ENCODE measurements around the gene DELE1. TPM values are rescaled to one million over a fixed set of nuclear protein-coding genes. Genes with fewer than 3 reads are reported as not detected.

The DELE1 gene
- total RNA-seq, 1 donor from 2014 or later: 75.0 TPM

DNA sequence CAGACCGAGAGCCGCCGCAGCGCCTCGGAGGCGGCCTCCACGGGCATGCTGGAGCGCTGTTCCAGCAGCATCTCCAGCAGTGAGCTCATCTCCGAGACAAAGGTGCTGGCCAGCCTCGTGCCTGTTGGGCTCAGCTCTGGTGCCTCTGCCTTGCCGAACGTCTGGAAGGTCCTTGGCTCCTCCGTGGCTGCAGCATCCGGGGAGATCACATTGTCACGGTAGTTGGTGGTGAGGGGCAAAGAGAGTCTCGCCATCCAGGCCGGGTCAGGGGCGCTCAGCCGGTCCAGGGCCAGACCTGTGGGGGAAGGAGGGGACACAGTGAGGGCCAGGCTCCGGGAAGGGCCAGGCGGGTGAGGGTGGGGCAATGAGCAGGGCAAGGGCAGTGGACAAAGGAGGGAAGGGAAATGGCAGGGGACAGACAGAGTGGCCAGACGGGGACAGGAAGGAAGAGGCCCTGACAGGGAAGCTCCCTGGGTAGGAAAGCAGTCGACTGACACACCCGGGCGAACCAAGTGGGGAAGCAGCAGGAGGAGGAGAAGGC, 21.9 kb downstream of the DELE1 start:
- peaks cover 22% of the 10 kb centered on the region for H3K36me3 ChIP-seq
- peaks cover 52% of the 10 kb centered on the region for H3K4me1 ChIP-seq
- H3K4me3 ChIP-seq: no peak overlapping the region
- H3K27ac ChIP-seq: peak overlapping the region; percentile 58
- DNase-seq (no peak), ATAC-seq (peak; percentile 40 to 62)
- intact Hi-C loops (cut with DNase I): no loop called here
- no peak for TF ChIP-seq CTCF (IDR thresholded peaks at IDR 0.05)
- H3K9me3 ChIP-seq: no peaks in the 10 kb centered on the region
- no peaks in the 10 kb centered on the region for H3K27me3 ChIP-seq (ENCODE audit: low read depth)

DNA sequence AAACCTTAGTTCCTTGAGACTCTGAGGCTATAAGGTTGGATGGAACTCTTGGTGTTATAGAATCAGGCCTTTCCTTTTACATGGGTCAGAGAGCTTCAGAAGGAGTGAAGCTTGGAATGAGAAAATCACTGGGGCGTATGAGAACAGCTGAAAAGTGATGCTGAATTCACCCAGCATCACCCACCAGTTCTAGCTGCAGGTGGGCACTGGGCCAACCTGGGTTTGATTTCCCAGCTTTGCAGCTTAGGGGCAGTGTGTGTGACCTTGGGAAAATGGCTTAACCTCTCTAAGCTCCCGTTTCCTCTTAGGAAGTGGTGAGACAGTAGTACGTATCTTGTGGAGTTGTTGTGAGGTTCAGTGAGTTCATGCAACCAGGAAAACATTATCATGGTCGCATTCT, 23.6 kb downstream of the DELE1 start:
- no peak for TF ChIP-seq CTCF (IDR thresholded peaks at IDR 0.05)
- intact Hi-C loops (cut with DNase I): no loop called here
- no peak overlapping the region for H3K4me3 ChIP-seq
- no peaks in the 10 kb centered on the region for H3K27me3 ChIP-seq (ENCODE audit: low read depth)
- peaks cover 25% of the 10 kb centered on the region for H3K36me3 ChIP-seq
- H3K27ac ChIP-seq: no peak overlapping the region
- no peak for DNase-seq
- H3K9me3 ChIP-seq: no peaks in the 10 kb centered on the region
- peaks cover 43% of the 10 kb centered on the region for H3K4me1 ChIP-seq
- no peak for ATAC-seq

GRCh38 chr5:141948812-141949211, 25.1 kb downstream of the DELE1 start:
- no peak for TF ChIP-seq CTCF (IDR thresholded peaks at IDR 0.05)
- no peak for ATAC-seq
- Histone ChIP-seq H3K9me3 (no peaks in the 10 kb centered on the region), H3K4me1 (peaks cover 37% of the 10 kb centered on the region), H3K4me3 (no peak overlapping the region), H3K36me3 (peaks cover 28% of the 10 kb centered on the region), H3K27me3 (ENCODE audit: low read depth) (no peaks in the 10 kb centered on the region), H3K27ac (no peak overlapping the region)
- DNase-seq: no peak
- intact Hi-C loops (cut with DNase I): no loop called here

- peaks cover 37% of the 10 kb centered on the region for H3K4me1 ChIP-seq
- DNase-seq: no peak
- no peaks in the 10 kb centered on the region for H3K9me3 ChIP-seq
- H3K36me3 ChIP-seq: peaks cover 22% of the 10 kb centered on the region
- no peaks in the 10 kb centered on the region for H3K27me3 ChIP-seq (ENCODE audit: low read depth)
- no peak for ATAC-seq
- no peak overlapping the region for H3K27ac ChIP-seq
- intact Hi-C loops (cut with DNase I): no loop called here
- no peak overlapping the region for H3K4me3 ChIP-seq
- no peak for TF ChIP-seq CTCF (IDR thresholded peaks at IDR 0.05)
These were observed 25.8 kb downstream of the DELE1 start for GRCh38 chr5:141949511-141949910.

- DNase-seq: no peak
- intact Hi-C loops (cut with DNase I): loop anchor here (10.0 kb wide), 1 partner anchor 256 kb away; no protein-coding TSS in a partner anchor
- TF ChIP-seq CTCF (IDR thresholded peaks at IDR 0.05): no peak
- Histone ChIP-seq H3K27ac (no peak overlapping the region), H3K36me3 (peaks cover 22% of the 10 kb centered on the region), H3K9me3 (no peaks in the 10 kb centered on the region), H3K4me3 (no peak overlapping the region), H3K4me1 (peaks cover 32% of the 10 kb centered on the region), H3K27me3 (ENCODE audit: low read depth) (no peaks in the 10 kb centered on the region)
- ATAC-seq: no peak
These were observed 26.7 kb downstream of the DELE1 start for GRCh38 chr5:141950207-141951005.
